Retinal pigment epithelial cell (primary cell): ENCODE results near the gene DGCR2.
A peak's percentile ranks its signal among the peaks of the same experiment; 100 is the strongest.
"Not testable (repeated sequence)": the region's sequence is repeated elsewhere in the genome, so short reads cannot be mapped to it uniquely, and the experiment has no call there.

Experiments
- DNase-seq: peaks from one replicate; pipeline ENCODE4 v3.0.0-alpha.2; 2010; ENCODE audit warnings: low read depth
- H3K4me3 ChIP-seq: 2 replicates; pipeline ENCODE4 v1.5.1; 2011; ENCODE audit warnings: mild to moderate bottlenecking, low read length, control low read depth, moderate library complexity
- TF ChIP-seq, protein P1 (sequence below): conservative IDR thresholded peaks from 2 replicates; pipeline ENCODE4 v1.5.1; 2011; ENCODE audit warnings: low read depth, low read length, control low read depth, inconsistent platforms

The DGCR2 gene

DNA sequence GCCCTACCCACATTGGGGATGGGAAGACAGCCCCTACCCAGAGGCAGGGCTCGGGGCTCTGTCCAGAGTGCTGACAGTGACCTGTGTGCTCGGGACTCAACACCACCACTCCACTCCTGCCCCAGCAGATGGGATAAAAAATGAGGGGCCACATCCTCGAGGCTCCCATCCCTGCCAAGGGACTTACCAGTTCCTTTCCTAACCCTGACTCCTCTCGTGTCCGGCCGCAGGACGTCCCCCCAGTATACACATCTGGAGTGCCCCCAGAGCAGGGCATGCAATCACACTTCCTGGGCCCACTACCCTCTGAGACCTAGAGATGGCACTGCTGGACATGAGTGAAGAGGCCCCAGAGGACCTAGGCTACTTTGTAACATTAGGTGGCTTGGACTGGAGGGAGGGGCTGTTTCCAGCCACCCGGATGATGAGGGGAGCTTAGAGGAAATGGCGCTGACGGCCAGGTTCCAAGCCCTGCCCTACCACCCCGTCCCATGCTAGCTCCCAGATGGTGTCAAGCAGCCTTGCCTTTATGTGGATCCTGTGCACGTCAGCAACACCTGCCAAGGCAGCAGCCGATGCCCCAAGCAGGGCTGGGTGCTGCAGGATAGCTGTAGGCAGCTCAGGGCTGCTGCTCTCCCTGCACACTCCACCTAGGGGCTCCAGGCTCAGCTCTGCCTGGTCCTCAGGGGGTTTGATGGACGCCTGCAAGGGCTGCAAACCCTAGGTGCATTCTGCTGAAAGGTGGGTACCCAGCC is 86.6 kb downstream of the DGCR2 start:
- DNase-seq, result no peak
- TF ChIP-seq, protein P1, sequence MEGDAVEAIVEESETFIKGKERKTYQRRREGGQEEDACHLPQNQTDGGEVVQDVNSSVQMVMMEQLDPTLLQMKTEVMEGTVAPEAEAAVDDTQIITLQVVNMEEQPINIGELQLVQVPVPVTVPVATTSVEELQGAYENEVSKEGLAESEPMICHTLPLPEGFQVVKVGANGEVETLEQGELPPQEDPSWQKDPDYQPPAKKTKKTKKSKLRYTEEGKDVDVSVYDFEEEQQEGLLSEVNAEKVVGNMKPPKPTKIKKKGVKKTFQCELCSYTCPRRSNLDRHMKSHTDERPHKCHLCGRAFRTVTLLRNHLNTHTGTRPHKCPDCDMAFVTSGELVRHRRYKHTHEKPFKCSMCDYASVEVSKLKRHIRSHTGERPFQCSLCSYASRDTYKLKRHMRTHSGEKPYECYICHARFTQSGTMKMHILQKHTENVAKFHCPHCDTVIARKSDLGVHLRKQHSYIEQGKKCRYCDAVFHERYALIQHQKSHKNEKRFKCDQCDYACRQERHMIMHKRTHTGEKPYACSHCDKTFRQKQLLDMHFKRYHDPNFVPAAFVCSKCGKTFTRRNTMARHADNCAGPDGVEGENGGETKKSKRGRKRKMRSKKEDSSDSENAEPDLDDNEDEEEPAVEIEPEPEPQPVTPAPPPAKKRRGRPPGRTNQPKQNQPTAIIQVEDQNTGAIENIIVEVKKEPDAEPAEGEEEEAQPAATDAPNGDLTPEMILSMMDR, result peak; percentile 35
- no peak overlapping the region for H3K4me3 ChIP-seq

DNA sequence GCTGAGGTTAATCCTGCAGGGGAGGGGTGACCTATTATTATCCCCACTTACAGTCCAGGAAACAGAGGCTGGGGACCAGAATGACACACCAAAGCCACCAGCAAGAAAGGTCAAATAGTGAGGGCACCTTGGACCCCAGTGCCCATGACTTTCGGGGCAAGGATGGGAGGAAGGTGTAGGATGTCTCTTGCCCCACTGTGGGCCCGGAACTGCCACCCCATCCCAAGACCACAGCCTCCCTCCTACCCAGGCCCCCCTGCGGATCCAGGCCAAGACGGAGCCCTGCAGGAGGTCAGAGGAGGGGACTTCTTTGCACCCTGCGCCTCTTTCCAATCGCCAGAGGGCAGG is 87.1 kb downstream of the DGCR2 start:
- DNase-seq, H3K4me3 ChIP-seq: not testable (repeated sequence)

DNA sequence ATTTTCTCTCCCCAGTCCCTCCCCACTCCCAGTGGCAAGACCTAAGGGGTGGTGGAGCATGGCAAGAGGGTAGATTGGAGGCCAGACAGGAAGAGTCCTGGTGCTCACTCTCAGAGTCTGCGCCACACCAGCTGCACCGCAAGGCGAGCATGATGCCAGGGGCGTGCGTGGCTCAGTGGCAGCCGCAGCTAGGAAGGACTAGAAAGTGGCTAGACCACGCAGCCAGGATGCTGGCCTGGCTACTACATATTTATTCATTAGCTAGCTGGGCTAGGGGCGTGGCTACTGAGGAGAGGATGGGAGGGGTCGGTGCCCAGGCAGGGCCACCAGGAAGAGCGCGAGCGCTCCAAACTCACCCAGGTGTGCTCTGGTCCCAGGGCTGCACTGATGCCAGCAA is 87.5 kb downstream of the DGCR2 start:
- not testable (repeated sequence) for DNase-seq, H3K4me3 ChIP-seq

DNA sequence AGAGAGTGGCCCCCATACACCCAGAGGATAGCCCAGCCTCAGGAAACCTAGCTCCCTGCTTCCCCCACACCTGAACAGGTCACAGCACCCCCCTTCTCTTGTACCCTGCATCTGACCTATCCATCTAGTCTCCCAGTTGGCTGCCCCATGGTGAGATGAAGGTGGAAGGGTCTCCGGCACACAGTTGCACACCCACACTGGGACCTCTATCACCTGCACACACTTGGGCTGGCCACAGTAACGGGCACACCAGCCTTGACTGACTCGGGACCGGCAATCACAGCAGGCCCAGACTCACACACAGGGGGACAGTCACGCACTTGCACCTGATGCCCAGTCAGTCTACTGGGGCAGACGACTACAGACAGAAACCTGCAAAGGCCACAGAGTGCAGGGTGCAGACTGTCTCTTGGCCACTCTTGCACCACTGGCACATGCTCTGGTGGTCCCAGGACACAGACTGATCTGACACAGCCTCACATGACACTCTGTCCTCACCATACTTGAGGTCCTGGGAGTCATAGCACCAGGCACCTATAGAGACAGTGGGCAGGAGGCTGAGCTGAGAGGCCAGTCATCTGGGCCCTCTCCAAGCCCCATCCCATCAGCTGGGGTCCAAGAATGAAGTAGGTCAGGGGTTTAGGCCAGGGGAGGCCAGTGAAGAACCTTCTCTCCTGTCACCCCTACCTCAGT is 88.0 kb downstream of the DGCR2 start:
- DNase-seq, H3K4me3 ChIP-seq: not testable (repeated sequence)

DNA sequence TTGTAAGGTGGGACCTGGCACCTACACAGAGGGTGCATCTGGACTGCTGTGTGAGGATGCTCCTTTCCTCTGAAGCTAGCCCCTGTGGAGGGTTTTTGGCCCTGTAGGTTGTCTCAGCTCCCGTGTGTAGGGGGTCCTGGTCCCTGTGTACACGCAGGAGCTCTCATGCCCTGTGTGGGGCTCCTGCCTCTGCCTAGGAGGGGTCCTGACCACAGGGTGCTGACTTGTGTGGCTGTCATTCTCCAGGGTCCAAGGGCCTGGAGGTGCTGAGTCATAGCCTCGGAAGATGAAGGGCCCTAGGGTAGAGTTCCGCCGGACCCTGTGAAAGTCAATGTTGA is 88.7 kb downstream of the DGCR2 start:
- not testable (repeated sequence) for DNase-seq, H3K4me3 ChIP-seq

DNA sequence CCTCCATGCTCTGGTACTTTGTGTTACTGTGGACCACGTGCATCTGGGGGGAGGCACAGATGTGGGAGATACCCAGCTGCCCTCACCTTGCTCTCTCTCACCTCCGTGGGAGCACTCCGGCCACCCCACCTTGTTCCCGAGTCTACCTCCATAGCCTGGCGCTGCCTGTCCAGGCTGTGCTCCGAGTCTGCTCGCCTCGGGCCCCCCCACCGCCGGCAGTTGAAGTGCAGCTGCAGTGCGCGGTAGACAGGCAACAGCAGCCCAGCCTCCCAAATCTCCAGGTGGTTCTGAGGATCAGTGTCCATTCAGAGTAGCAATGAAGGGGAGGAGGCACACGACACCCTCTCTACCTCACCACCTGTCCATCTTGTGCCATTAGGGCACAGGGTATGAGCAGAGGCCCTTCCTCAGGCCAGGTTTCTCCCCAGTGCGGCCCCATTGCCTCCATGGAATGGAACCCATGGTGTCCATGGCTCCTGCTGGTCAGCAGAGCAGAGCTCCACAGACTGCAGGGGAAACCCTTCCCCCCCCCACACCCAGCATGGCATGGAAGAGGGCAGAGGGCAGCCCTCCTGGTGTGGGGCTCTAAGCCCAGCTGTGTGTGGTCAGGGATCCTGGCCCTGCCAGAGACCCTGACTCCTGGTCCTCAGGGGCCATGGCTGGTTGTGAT is 89.2 kb downstream of the DGCR2 start:
- not testable (repeated sequence) for H3K4me3 ChIP-seq, DNase-seq

DNA sequence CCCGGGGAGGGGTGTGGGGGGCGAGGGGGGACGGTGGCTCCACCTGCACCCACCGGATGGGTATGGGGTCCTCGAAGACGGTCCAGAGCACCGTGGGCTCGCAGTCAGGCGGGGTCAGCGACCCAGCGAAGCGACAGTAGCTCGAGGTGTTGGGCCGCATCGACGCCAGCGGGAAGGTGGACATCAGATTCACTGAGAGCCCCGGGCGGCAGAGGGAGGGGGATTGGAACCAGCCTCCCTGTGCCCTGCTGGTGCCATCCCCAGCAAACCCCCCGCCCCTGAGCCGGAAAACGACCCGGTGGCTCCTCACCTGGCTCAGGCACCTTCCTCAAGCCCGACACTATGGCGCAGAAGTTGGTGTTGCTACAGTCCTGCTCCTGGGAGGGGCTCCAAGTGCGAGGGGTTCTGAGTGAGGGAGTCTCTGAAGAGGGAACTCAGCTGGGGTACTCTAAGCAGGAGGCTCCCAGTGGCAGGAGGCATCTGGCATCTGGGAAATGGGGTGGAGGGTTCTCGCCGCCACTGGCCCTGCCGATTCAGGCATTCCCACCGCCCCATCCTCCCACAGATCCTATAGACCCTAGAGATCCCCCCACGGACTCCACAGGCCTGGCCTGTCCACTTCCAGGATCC is 89.9 kb downstream of the DGCR2 start:
- H3K4me3 ChIP-seq, DNase-seq: not testable (repeated sequence)

DNA sequence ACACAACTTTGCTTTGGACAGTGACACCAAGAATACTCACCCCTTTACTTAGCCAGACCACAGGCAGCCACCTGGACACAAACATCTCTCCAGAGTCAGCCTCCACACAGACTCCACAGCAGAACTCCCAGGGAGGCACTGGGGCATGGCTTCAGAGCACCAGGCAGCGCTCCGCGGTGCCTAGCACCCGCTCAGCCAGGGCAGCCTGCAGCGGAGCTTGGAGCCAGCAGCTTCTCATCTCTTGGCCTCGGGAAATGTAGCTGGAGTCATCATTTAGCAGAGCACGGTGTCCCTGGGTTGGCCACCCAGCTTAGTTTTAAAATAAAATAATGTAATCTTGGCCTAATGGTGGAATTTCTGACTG is 91.3 kb downstream of the DGCR2 start:
- DNase-seq, H3K4me3 ChIP-seq: not testable (repeated sequence)

DNA sequence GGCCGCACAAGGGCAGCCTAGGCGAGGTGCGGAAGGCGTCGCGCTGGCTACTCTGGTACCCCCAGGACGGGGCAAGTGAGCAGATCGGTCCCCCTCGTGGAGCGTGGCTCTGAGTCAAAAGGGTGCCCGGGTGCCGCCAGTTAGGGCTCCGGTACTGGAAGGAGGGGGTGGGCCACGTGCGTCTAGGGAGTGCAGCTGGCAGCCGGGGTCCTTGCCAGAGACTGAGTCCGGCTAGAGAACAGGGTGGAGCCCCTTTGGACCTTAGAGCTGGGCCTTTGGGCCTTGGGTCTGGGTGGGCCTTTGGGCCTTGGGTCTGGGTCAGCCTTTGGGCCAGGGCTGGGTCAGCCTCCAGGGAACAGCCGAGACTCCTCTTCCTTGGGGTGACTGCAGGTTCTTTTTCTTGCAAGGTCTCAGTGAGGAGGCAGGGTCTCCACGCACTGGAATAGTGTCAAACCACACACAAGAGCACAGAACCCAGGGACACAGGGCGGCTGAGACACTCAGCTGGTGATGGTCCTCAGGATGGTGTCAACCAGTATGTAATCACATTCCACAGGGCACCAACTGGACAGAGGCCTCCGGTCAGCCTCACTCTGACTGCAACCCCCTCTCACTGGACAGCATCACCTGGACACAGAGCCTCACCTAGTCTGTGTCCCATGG is 91.9 kb downstream of the DGCR2 start:
- not testable (repeated sequence) for H3K4me3 ChIP-seq, DNase-seq

DNA sequence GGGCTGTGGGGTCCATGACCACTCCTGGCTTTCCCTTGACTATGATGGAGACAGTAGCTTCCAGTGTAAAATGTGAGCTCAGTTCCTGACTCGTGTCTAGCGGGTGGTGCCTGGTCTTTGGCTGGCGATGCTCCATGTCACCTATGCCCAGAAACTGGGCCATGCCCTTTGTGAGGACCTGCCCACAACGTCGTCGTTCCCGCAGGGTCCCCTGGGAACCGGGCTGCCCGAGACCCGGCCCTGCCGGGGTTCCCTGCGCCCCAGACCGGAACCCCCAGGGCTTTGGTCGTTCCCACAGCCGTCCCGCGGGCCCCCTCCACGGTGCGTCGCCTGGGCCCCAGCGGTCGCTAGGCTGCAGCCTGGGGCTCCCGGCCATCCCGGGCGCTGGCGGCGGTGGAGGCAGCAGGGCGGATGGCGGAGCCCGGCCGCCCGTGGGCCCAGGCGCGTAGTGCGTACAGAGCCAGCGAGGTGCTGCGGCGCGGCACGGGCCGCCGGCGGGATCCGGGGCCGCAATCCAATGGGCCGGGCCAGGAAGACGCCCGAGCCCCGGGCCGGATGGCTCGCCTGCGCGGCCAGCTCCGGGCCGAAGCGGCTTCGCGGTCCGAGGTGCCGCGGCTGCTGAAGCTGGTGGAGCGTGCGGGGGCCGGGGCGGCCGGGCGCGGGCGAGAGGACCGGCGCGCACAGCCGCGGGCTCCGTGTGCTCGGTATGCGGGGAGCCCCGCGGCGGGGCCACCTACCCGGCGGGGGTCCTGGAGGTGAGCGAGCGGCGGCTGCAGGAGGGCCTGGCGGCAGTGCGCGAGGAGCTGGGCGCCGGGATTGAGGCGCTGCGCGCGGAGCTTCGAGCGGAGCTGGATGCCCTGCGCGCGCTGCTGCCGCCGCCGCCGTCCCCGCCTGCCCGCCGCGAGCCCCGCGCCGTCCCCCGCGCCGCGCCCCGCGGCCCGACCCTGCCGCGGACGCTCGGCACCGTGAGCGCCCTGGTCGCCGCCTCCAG is 92.8 kb downstream of the DGCR2 start:
- not testable (repeated sequence) for H3K4me3 ChIP-seq, DNase-seq

DNA sequence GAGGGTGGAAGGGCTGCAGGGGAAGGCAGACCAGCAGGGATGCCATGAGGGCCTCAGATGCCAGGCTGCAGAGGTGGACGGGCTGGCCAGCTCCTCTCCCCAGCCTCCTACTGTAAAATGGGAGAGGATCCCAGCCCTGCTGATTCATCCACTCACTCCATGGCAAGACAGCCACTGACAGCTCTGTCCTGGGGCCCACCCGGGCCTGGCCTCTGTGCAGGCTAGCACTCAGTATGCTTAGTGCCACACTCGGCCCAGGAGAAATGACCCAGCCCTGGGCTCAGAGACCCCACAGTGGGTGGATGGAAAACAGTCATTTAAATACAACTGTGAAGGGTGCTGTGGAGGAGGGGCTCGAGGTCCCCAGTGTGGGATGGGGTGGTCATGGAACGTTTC is 94.2 kb downstream of the DGCR2 start:
- H3K4me3 ChIP-seq, DNase-seq: not testable (repeated sequence)

DNA sequence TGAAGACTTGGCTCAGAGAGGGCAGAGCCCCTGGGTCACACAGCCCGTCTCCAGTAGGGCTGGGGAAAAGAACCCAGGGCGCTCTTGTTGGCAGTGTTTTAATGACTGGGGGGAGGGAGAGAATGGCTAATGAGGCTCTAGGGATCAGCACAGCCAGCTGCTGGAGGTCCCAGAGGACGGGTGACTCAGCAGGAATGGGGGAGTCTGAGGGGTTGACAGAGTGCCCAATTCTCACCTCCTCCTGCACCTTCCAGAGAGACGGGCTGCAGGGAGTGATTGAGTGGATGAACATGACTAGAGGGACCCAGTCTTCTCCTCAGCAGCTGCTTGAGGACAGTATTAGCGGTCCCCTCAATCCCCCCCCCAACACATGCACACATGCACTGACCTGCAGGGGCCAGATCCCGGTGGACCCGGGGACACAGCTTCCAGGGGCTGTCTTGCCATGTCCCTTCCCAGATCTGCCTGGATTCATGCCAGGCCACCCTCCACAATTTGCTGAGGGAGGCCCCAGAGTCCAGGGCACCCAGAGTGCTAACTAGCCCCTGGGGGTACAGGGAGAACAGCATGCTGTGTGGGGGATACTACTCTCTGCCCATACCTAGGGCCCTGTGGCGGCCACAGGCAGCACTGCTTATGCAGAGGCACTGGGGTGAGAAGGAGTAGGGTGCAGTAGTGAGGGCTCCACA is 94.7 kb downstream of the DGCR2 start:
- DNase-seq, H3K4me3 ChIP-seq: not testable (repeated sequence)

DNA sequence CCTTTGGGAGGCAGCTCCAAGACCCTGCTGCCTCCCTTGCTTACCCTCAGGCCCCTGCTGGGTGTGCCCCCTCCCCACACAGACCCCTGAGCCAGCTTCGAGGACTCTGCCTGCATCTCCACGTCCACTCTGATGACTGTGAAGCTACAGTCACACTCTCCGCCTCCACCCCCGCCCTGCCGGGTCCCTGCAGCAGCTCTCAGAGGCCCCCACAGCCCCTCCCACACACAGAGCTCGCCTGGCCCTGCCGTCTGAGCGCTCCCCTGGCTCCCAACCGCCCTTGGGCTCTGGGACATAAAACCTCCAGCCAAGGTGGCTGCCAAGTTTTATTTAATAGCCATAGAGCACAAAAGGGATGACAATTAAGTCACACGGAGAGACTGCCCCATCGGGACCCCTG is 96.1 kb downstream of the DGCR2 start:
- not testable (repeated sequence) for H3K4me3 ChIP-seq, DNase-seq

DNA sequence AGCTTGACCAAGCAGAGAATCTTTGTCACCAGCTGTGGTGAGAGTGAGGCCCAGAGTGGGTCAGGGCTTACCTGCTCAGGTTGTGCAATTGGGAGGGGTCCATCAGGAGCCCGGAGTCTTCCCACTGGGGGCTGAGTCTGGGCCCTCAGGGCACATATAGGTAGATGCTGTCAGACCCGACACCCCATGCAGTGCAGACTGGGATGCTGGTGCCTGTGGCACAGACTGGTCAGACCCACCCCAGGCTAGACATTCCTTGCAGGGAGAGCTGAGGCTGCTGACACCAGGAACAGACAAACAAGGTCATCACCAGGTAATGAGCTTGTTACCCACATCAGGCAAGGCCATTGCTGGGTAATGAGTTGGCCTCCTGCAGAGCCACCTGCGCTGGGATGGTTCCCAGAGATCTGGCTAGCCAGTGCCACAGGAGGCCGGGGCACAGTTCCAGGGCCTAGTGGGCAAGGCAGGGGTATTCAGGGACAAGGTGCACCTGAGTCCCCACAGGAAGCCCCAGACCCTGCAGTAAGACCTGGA is 97.2 kb downstream of the DGCR2 start:
- not testable (repeated sequence) for H3K4me3 ChIP-seq, DNase-seq

DNA sequence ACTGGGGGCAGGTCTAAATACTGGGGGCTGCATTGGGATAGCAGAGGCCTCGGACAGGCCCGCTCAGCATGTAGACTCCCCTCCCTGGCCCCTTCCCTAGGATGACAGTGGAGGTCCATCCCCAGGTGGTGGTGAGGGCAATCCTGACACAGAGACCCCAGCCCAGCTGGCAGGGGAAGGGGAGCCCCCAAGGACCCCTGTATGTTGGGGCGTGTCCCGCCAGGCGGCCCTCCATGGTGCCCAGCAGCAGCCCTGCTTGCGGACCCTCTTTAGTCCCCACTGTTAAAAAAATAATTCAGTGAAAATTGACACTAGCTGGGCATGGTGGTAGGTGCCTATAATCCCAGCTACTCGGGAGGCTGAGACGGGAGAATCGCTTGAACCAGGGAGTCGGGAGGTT is 98.3 kb downstream of the DGCR2 start:
- not testable (repeated sequence) for DNase-seq, H3K4me3 ChIP-seq
